ENCODE data around the gene SH2D4B.
"Not testable (repeated sequence)": the region's sequence is repeated elsewhere in the genome, so short reads cannot be mapped to it uniquely, and the experiment has no call there.

Gene SH2D4B

GRCh38 chr10:80526218-80526617 is 11.5 kb upstream of the SH2D4B start:
- no peak for DNase-seq (ENCODE audit: low spot score)

- DNase-seq (ENCODE audit: low spot score): no peak
These were observed 11.0 kb upstream of the SH2D4B start for GRCh38 chr10:80526742-80527141.

GRCh38 chr10:80528185-80528700 is 9.5 kb upstream of the SH2D4B start:
- no peak for DNase-seq (ENCODE audit: low spot score)

- no peak for DNase-seq (ENCODE audit: low spot score)
These were observed 8.8 kb upstream of the SH2D4B start for GRCh38 chr10:80528901-80529300.

- no peak for DNase-seq (ENCODE audit: low spot score)
These were observed 8.1 kb upstream of the SH2D4B start for GRCh38 chr10:80529604-80530003.

GRCh38 chr10:80530251-80530650 is 7.5 kb upstream of the SH2D4B start:
- DNase-seq (ENCODE audit: low spot score): no peak

- no peak for DNase-seq (ENCODE audit: low spot score)
These were observed 6.9 kb upstream of the SH2D4B start for GRCh38 chr10:80530816-80531215.

- DNase-seq (ENCODE audit: low spot score): no peak
These were observed 5.1 kb upstream of the SH2D4B start for GRCh38 chr10:80532571-80532970.

GRCh38 chr10:80534059-80534458 is 3.6 kb upstream of the SH2D4B start:
- DNase-seq (ENCODE audit: low spot score): not testable (repeated sequence)

- not testable (repeated sequence) for DNase-seq (ENCODE audit: low spot score)
These were observed 3.1 kb upstream of the SH2D4B start for GRCh38 chr10:80534646-80535045.

GRCh38 chr10:80535671-80536360 is 1.9 kb upstream of the SH2D4B start:
- DNase-seq (ENCODE audit: low spot score): peak; percentile 74

- DNase-seq (ENCODE audit: low spot score): no peak
These were observed 1.3 kb upstream of the SH2D4B start for GRCh38 chr10:80536361-80536835.

GRCh38 chr10:80537086-80537735 is 491 bp upstream of the SH2D4B start:
- DNase-seq (ENCODE audit: low spot score): peak; percentile 39

- DNase-seq (ENCODE audit: low spot score): peak; percentile 31
These were observed 931 bp downstream of the SH2D4B start for GRCh38 chr10:80538481-80539185.

- peak; percentile 29 for DNase-seq (ENCODE audit: low spot score)
These were observed 1.8 kb downstream of the SH2D4B start for GRCh38 chr10:80539421-80540031.

- DNase-seq (ENCODE audit: low spot score): no peak
These were observed 2.4 kb downstream of the SH2D4B start for GRCh38 chr10:80540136-80540535.

GRCh38 chr10:80540618-80540980 is 2.9 kb downstream of the SH2D4B start:
- peak; percentile 14 for DNase-seq (ENCODE audit: low spot score)

GRCh38 chr10:80540981-80541750 is 3.5 kb downstream of the SH2D4B start:
- DNase-seq (ENCODE audit: low spot score): no peak

GRCh38 chr10:80542053-80542452 is 4.4 kb downstream of the SH2D4B start:
- DNase-seq (ENCODE audit: low spot score): no peak

- DNase-seq (ENCODE audit: low spot score): no peak
These were observed 5.1 kb downstream of the SH2D4B start for GRCh38 chr10:80542652-80543318.

- not testable (repeated sequence) for DNase-seq (ENCODE audit: low spot score)
These were observed 5.6 kb downstream of the SH2D4B start for GRCh38 chr10:80543319-80543672.

Data from ecto neural progenitor cell (in vitro differentiated cells).